Neural cell (in vitro differentiated cells): Measurements from ENCODE around the gene ZMYND10. TPM values are rescaled to one million over a fixed set of nuclear protein-coding genes. Genes with fewer than 3 reads are reported as not detected.

ENCODE experiments used
- H2AFZ ChIP-seq: fragments of 200-600, 300-800 bp; sonication (generic), shearing (Covaris generic); 2 replicates; pipeline ENCODE4 v1.6.0; 2014; ENCODE audit warnings: low read depth, mild to moderate bottlenecking, antibody characterized with exemption, low read length, moderate library complexity
- H3F3A ChIP-seq: fragments of 200-600 bp; shearing (Covaris generic); 2 replicates; pipeline ENCODE4 v1.6.1; 2016; ENCODE audit warnings: mild to moderate bottlenecking, moderate library complexity, mixed read lengths, antibody characterized with exemption, low read length; ENCODE audit not compliant: insufficient read depth, poor library complexity, severe bottlenecking
- H3K27ac ChIP-seq: fragments of 200-600, 300-800 bp; sonication (generic), shearing (Covaris generic); 2 replicates; pipeline ENCODE4 v1.5.1; 2014; ENCODE audit warnings: mild to moderate bottlenecking, low read length, moderate library complexity
- H3K27me3 ChIP-seq: fragments of 300-800, 200-600 bp; sonication (generic), shearing (Covaris generic); 2 replicates; pipeline ENCODE4 v1.6.0; 2014; ENCODE audit warnings: mild to moderate bottlenecking, low read depth, low read length, moderate library complexity; ENCODE audit not compliant: insufficient read depth
- H3K36me3 ChIP-seq: fragments of 300-800, 200-600 bp; sonication (generic), shearing (Covaris generic); 2 replicates; pipeline ENCODE4 v1.5.1; 2014; ENCODE audit warnings: mild to moderate bottlenecking, antibody characterized with exemption, low read length, moderate library complexity; ENCODE audit not compliant: insufficient read depth
- H3K4me2 ChIP-seq: fragments of 300-800, 200-600 bp; sonication (generic), shearing (Covaris generic); 2 replicates; pipeline ENCODE4 v1.6.0; 2014; ENCODE audit warnings: mild to moderate bottlenecking, low read length
- H3K4me3 ChIP-seq: fragments of 300-800, 200-600 bp; sonication (generic), shearing (Covaris generic); 2 replicates; pipeline ENCODE4 v1.5.1; 2014; ENCODE audit warnings: mild to moderate bottlenecking, low read length, moderate library complexity
- H3K79me2 ChIP-seq: fragments of 200-600 bp; shearing (Covaris generic); replicated peaks from 2 replicates; pipeline ENCODE4 v1.6.0; 2014; ENCODE audit warnings: mild to moderate bottlenecking, low read length, moderate library complexity; ENCODE audit not compliant: insufficient read depth
- H3K9ac ChIP-seq: fragments of 300-800, 200-600 bp; sonication (generic), shearing (Covaris generic); 2 replicates; pipeline ENCODE4 v1.6.1; 2016; ENCODE audit warnings: mild to moderate bottlenecking, low read length, mixed read lengths
- H3K9me2 ChIP-seq: fragments of 200-600 bp; shearing (Covaris generic); 2 replicates; pipeline ENCODE4 v1.6.1; 2016; ENCODE audit warnings: mild to moderate bottlenecking, low read length, mixed read lengths; ENCODE audit not compliant: insufficient read depth
- H3K9me3 ChIP-seq: fragments of 200-600, 300-800 bp; sonication (generic), shearing (Covaris generic); 2 replicates; pipeline ENCODE4 v1.6.1; 2016; ENCODE audit warnings: mild to moderate bottlenecking, mixed run types, low read length, moderate library complexity, mixed read lengths
- H4K20me1 ChIP-seq: fragments of 200-600 bp; shearing (Covaris generic); 2 replicates; pipeline ENCODE4 v1.6.1; 2016; ENCODE audit warnings: mild to moderate bottlenecking, mixed run types; ENCODE audit not compliant: insufficient read depth
- CTCF ChIP-seq: fragments of 450-650 bp; IDR thresholded peaks from 2 replicates; pipeline ENCODE4 v1.5.1; 2014; ENCODE audit warnings: antibody characterized with exemption, mild to moderate bottlenecking, moderate library complexity; ENCODE audit not compliant: poor library complexity, severe bottlenecking
- EP300 ChIP-seq: fragments of 450-650 bp; conservative IDR thresholded peaks from 2 replicates; pipeline ENCODE4 v1.6.1; 2014; ENCODE audit warnings: antibody characterized with exemption, mild to moderate bottlenecking, moderate library complexity; ENCODE audit not compliant: poor library complexity, severe bottlenecking
- EZH2 ChIP-seq: fragments of 200-600, 300-800 bp; shearing (Covaris generic), sonication (generic); IDR thresholded peaks from 2 replicates; pipeline ENCODE4 v1.6.1; 2014; ENCODE audit warnings: antibody characterized with exemption, low read length, borderline replicate concordance, mild to moderate bottlenecking; ENCODE audit not compliant: insufficient read depth, poor library complexity, severe bottlenecking
- MXI1 ChIP-seq: fragments of 450-650 bp; conservative IDR thresholded peaks from 2 replicates; pipeline ENCODE4 v1.6.1; 2014; ENCODE audit warnings: antibody characterized with exemption, mild to moderate bottlenecking; ENCODE audit not compliant: poor library complexity, severe bottlenecking
- POLR2AphosphoS5 ChIP-seq: IDR thresholded peaks from 2 replicates; pipeline ENCODE4 v1.6.1; 2012
- RAD21 ChIP-seq: fragments of 450-650 bp; conservative IDR thresholded peaks from 2 replicates; pipeline ENCODE4 v1.6.1; 2014; ENCODE audit warnings: antibody characterized with exemption, mild to moderate bottlenecking, moderate library complexity
- REST ChIP-seq: IDR thresholded peaks from 2 replicates; pipeline ENCODE4 v1.6.1; 2012; ENCODE audit warnings: borderline replicate concordance
- SMC3 ChIP-seq: fragments of 450-650 bp; conservative IDR thresholded peaks from 2 replicates; pipeline ENCODE4 v1.6.1; 2014; ENCODE audit warnings: antibody characterized with exemption, mild to moderate bottlenecking, moderate library complexity; ENCODE audit not compliant: poor library complexity
- TAF1 ChIP-seq: IDR thresholded peaks from 2 replicates; pipeline ENCODE4 v1.6.1; 2012; ENCODE audit warnings: low read depth
- polyA plus RNA-seq: library from polyadenylated mRNA; depleted of rRNA; stranded (reverse); fragments of >200 nt; gene quantifications from 2 replicates; pipeline ENCODE4 v1.2.3, GENCODE V29; 2014

Gene ZMYND10
- polyA plus RNA-seq, 1 donor from 2014 or later: 5.2 TPM

GRCh38 chr3:50320853-50321335 is 24.6 kb downstream of the ZMYND10 start:
- no peaks in the 10 kb centered on the region for H3F3A ChIP-seq
- H3K9ac ChIP-seq: peak overlapping the region; percentile 96
- no peaks in the 10 kb centered on the region for H3K36me3 ChIP-seq
- H3K27ac ChIP-seq: peak overlapping the region; percentile 94
- H3K4me3 ChIP-seq: peak overlapping the region; percentile 93
- peak overlapping the region; percentile 85 for H2AFZ ChIP-seq
- H3K27me3 ChIP-seq: no peaks in the 10 kb centered on the region
- no peaks in the 10 kb centered on the region for H4K20me1 ChIP-seq
- TF ChIP-seq EP300: peak; percentile 77
- peak; percentile 45 for TF ChIP-seq SMC3
- no peak for TF ChIP-seq EZH2
- no peak for TF ChIP-seq CTCF
- TF ChIP-seq POLR2AphosphoS5: peak; percentile 80
- TF ChIP-seq REST: peak; percentile 79
- peak; percentile 28 for TF ChIP-seq TAF1
- TF ChIP-seq MXI1: peak; percentile 94
- no peak for TF ChIP-seq RAD21
- H3K9me2 ChIP-seq: no peaks in the 10 kb centered on the region
- no peaks in the 10 kb centered on the region for H3K9me3 ChIP-seq
- peak overlapping the region; percentile 87 for H3K4me2 ChIP-seq
- H3K79me2 ChIP-seq: peaks cover 23% of the 10 kb centered on the region

- Histone ChIP-seq H3K9me2 (no peaks in the 10 kb centered on the region), H3K4me3 (peak overlapping the region; percentile 93), H3K36me3 (no peaks in the 10 kb centered on the region), H3K9me3 (no peaks in the 10 kb centered on the region), H3K27ac (peak overlapping the region; percentile 94), H3K4me2 (peak overlapping the region; percentile 87), H3F3A (no peaks in the 10 kb centered on the region), H4K20me1 (no peaks in the 10 kb centered on the region), H3K27me3 (no peaks in the 10 kb centered on the region), H3K9ac (peak overlapping the region; percentile 96), H2AFZ (peak overlapping the region; percentile 54), H3K79me2 (peaks cover 23% of the 10 kb centered on the region)
- TF ChIP-seq EP300 (no peak), SMC3 (no peak), POLR2AphosphoS5 (no peak), TAF1 (no peak), CTCF (no peak), EZH2 (no peak), MXI1 (no peak), RAD21 (no peak), REST (no peak)
Observed at GRCh38 chr3:50319894-50320625, 25.5 kb downstream of the ZMYND10 start.
